ENCODE results near the gene GRIN2B. TPM values are rescaled to one million over a fixed set of nuclear protein-coding genes. Genes with fewer than 3 reads are reported as not detected.

The GRIN2B gene
- total and polyA plus RNA-seq, 9 donors, result 0.01 to 0.97 (median 0.16) TPM

GRCh38 chr12:13942826-13943225, 38.6 kb downstream of the GRIN2B start:
- Histone ChIP-seq H3K4me1 (ENCODE audit: control insufficient read depth, insufficient read depth, low read length) (no peaks in the 10 kb centered on the region), H3K27ac (ENCODE audit: low read length) (no peak overlapping the region), H3K4me3 (ENCODE audit: low read length) (no peak overlapping the region), H3K36me3 (ENCODE audit: control insufficient read depth, insufficient read depth, low read length) (no peaks in the 10 kb centered on the region), H3K9me3 (replicated peaks; ENCODE audit: control insufficient read depth, low read depth, low read length) (no peaks in the 10 kb centered on the region), H3K27me3 (ENCODE audit: control insufficient read depth, insufficient read depth, low read length) (no peaks in the 10 kb centered on the region)
- DNase-seq, result no peak
- WGBS (ENCODE audit: insufficient coverage), result no CpG with 5 or more reads among the region's 3 CpGs

DNA sequence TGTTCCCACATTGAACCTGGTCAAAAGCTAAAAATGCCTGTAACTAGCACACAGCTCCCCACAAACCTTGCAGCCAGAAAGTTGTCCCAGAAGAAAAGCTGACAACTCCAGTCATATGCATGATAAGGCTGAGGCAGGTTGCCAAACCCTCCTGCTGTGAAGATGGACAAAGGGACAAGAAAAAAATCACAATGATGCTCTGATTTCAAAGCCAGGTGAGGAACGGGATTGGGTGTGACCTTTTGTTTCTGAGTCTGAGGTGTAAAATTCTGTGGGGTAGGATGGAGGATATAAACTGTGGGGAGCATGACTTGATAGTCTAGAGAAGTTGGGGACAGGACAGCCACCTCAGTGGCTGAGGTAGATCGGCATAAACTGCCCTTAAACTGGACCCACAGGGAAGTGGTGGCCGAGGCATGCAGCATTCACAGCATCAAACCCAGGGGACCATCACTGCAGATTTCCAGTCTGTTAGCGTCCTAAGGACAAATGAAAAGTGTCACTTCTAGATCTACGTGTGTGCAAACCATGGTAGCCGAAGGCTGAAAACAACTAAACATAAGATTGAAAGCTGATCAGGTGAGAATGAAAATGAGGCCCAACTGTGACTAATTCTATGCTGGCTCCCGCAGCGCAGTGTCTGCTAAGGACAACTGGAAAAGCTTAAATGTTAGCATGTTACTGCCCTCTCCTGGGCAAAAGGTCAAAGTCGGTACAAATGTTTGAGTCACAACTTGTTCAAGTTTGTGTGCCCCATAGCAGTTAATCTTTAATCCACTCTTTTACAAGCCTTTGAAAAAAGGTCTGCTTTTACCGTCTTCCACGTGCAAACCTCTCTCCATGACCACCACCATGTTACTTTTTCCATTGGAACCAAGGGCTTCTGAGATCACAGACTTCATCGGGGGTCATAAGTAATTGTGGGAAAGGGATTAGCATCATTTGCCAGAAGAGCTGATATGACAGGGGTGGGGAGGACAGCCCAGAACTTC, 39.8 kb downstream of the GRIN2B start:
- H3K36me3 ChIP-seq (ENCODE audit: control insufficient read depth, insufficient read depth, low read length), result no peaks in the 10 kb centered on the region
- H3K4me1 ChIP-seq (ENCODE audit: control insufficient read depth, insufficient read depth, low read length), result no peaks in the 10 kb centered on the region
- H3K27me3 ChIP-seq (ENCODE audit: control insufficient read depth, insufficient read depth, low read length), result no peaks in the 10 kb centered on the region
- H3K4me3 ChIP-seq (ENCODE audit: low read length), result no peak overlapping the region
- no peak overlapping the region for H3K27ac ChIP-seq (ENCODE audit: low read length)
- WGBS (ENCODE audit: insufficient coverage), result 21% methylated on average over 9 of the region's 12 CpGs
- H3K9me3 ChIP-seq (replicated peaks; ENCODE audit: control insufficient read depth, low read depth, low read length), result peaks cover 2% of the 10 kb centered on the region
- DNase-seq, result peak; percentile 71

DNA sequence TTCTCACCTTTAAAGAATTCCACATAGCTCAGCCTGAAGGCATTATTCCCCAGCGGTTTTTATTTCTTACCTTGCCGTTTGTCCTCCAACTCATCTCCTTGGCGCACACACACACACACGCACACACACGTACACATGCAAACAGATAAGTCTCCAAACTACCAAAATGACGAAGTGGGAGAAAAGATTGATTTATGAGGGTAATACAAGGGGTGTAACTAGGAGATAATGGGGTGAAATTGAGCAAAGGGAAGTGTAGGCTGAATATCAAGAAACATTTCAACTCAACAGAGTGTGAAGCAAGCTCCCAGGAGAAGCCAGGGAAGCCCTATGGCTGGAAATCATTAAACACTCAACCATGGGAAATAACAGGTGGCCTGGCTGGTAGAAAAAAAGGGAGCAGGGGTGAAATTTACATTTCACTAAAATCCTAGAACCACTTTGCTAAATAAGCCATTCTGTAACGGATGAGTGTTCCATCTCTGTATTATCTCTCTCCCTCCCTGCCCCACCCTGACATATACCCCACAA, 41.0 kb downstream of the GRIN2B start:
- Histone ChIP-seq H3K9me3 (replicated peaks; ENCODE audit: control insufficient read depth, low read depth, low read length) (peaks cover 5% of the 10 kb centered on the region), H3K27ac (ENCODE audit: low read length) (no peak overlapping the region), H3K4me1 (ENCODE audit: control insufficient read depth, insufficient read depth, low read length) (no peaks in the 10 kb centered on the region), H3K27me3 (ENCODE audit: control insufficient read depth, insufficient read depth, low read length) (no peaks in the 10 kb centered on the region), H3K36me3 (ENCODE audit: control insufficient read depth, insufficient read depth, low read length) (no peaks in the 10 kb centered on the region), H3K4me3 (ENCODE audit: low read length) (no peak overlapping the region)
- DNase-seq, result no peak
- 38% methylated on average over 2 of the region's 7 CpGs for WGBS (ENCODE audit: insufficient coverage)

- DNase-seq, result no peak
- Histone ChIP-seq H3K4me3 (ENCODE audit: low read length) (no peak overlapping the region), H3K36me3 (ENCODE audit: control insufficient read depth, insufficient read depth, low read length) (no peaks in the 10 kb centered on the region), H3K27ac (ENCODE audit: low read length) (no peak overlapping the region), H3K4me1 (ENCODE audit: control insufficient read depth, insufficient read depth, low read length) (no peaks in the 10 kb centered on the region), H3K9me3 (replicated peaks; ENCODE audit: control insufficient read depth, low read depth, low read length) (peaks cover 5% of the 10 kb centered on the region), H3K27me3 (ENCODE audit: control insufficient read depth, insufficient read depth, low read length) (no peaks in the 10 kb centered on the region)
- no CpG with 5 or more reads among the region's 2 CpGs for WGBS (ENCODE audit: insufficient coverage)
Measured at GRCh38 chr12:13937735-13938134, 43.7 kb downstream of the GRIN2B start.

- no peak overlapping the region for H3K27ac ChIP-seq (ENCODE audit: low read length)
- peaks cover 5% of the 10 kb centered on the region for H3K9me3 ChIP-seq (replicated peaks; ENCODE audit: control insufficient read depth, low read depth, low read length)
- WGBS (ENCODE audit: insufficient coverage), result no CpG with 5 or more reads among the region's 2 CpGs
- H3K36me3 ChIP-seq (ENCODE audit: control insufficient read depth, insufficient read depth, low read length), result no peaks in the 10 kb centered on the region
- H3K4me3 ChIP-seq (ENCODE audit: low read length), result no peak overlapping the region
- no peak for DNase-seq
- H3K4me1 ChIP-seq (ENCODE audit: control insufficient read depth, insufficient read depth, low read length), result no peaks in the 10 kb centered on the region
- no peaks in the 10 kb centered on the region for H3K27me3 ChIP-seq (ENCODE audit: control insufficient read depth, insufficient read depth, low read length)
Measured at GRCh38 chr12:13935169-13935568, 46.2 kb downstream of the GRIN2B start.

All from muscle of leg (tissue), 11 donors.